ENCODE results near the gene VPS13D.

Gene VPS13D

GRCh38 chr1:12335815-12336214 is 106.0 kb downstream of the VPS13D start:
- DNase-seq (ENCODE audit: low read depth), result no peak

GRCh38 chr1:12336413-12336812 is 106.6 kb downstream of the VPS13D start:
- no peak for DNase-seq (ENCODE audit: low read depth)

- DNase-seq (ENCODE audit: low read depth), result no peak
These were observed 108.2 kb downstream of the VPS13D start for GRCh38 chr1:12338017-12338416.

GRCh38 chr1:12338823-12339222 is 109.0 kb downstream of the VPS13D start:
- DNase-seq (ENCODE audit: low read depth), result no peak

- no peak for DNase-seq (ENCODE audit: low read depth)
These were observed 109.6 kb downstream of the VPS13D start for GRCh38 chr1:12339396-12339795.

GRCh38 chr1:12339811-12340543 is 110.1 kb downstream of the VPS13D start:
- no peak for DNase-seq (ENCODE audit: low read depth)

GRCh38 chr1:12340544-12340930 is 110.7 kb downstream of the VPS13D start:
- DNase-seq (ENCODE audit: low read depth), result no peak

- peak; percentile 2 for DNase-seq (ENCODE audit: low read depth)
These were observed 111.8 kb downstream of the VPS13D start for GRCh38 chr1:12341667-12342066.

- DNase-seq (ENCODE audit: low read depth), result no peak
These were observed 112.7 kb downstream of the VPS13D start for GRCh38 chr1:12342401-12343003.

GRCh38 chr1:12343823-12344487 is 114.1 kb downstream of the VPS13D start:
- DNase-seq (ENCODE audit: low read depth), result no peak

- no peak for DNase-seq (ENCODE audit: low read depth)
These were observed 114.9 kb downstream of the VPS13D start for GRCh38 chr1:12344596-12345349.

GRCh38 chr1:12345350-12346217 is 115.8 kb downstream of the VPS13D start:
- DNase-seq (ENCODE audit: low read depth), result no peak

GRCh38 chr1:12346483-12347151 is 116.8 kb downstream of the VPS13D start:
- DNase-seq (ENCODE audit: low read depth), result no peak

- DNase-seq (ENCODE audit: low read depth), result no peak
These were observed 118.3 kb downstream of the VPS13D start for GRCh38 chr1:12348113-12348512.

- no peak for DNase-seq (ENCODE audit: low read depth)
These were observed 124.2 kb downstream of the VPS13D start for GRCh38 chr1:12353981-12354380.

GRCh38 chr1:12356004-12356890 is 126.4 kb downstream of the VPS13D start:
- no peak for DNase-seq (ENCODE audit: low read depth)

GRCh38 chr1:12358499-12358898 is 128.7 kb downstream of the VPS13D start:
- no peak for DNase-seq (ENCODE audit: low read depth)

- DNase-seq (ENCODE audit: low read depth), result no peak
These were observed 129.7 kb downstream of the VPS13D start for GRCh38 chr1:12359359-12360133.

GRCh38 chr1:12368646-12369045 is 138.8 kb downstream of the VPS13D start:
- no peak for DNase-seq (ENCODE audit: low read depth)

Data from activated gamma-delta T cell treated with anti-CD3 and anti-CD28 coated beads, Interleukin-2, amount 50 U/mL, for 16 hours (primary cell).